SIG-M5 treated with dmso at 0.1 percent for 504 hours (cell line): ENCODE measurements around the gene C1orf216.
"Not testable (repeated sequence)": the region's sequence is repeated elsewhere in the genome, so short reads cannot be mapped to it uniquely, and the experiment has no call there.

Experiments used
- DNase-seq: peaks from one replicate; lab custom pipeline; 2025; ENCODE audit not compliant: unreplicated experiment; lab: John Stamatoyannopoulos, UW

C1orf216 gene

GRCh38 chr1:35707601-35708440 lies 10.9 kb downstream of the C1orf216 start:
- no peak for DNase-seq

- no peak for DNase-seq
Observed at GRCh38 chr1:35706846-35707600, 11.7 kb downstream of the C1orf216 start.

- DNase-seq, result no peak
Observed at GRCh38 chr1:35702508-35702907, 16.2 kb downstream of the C1orf216 start.

- not testable (repeated sequence) for DNase-seq
Observed at GRCh38 chr1:35699152-35699551, 19.5 kb downstream of the C1orf216 start.

GRCh38 chr1:35692317-35692716 lies 26.4 kb downstream of the C1orf216 start:
- DNase-seq, result no peak

- DNase-seq, result no peak
Observed at GRCh38 chr1:35691571-35692220, 27.0 kb downstream of the C1orf216 start.

GRCh38 chr1:35691080-35691479 lies 27.6 kb downstream of the C1orf216 start:
- no peak for DNase-seq

- not testable (repeated sequence) for DNase-seq
Observed at GRCh38 chr1:35690103-35690502, 28.6 kb downstream of the C1orf216 start.

GRCh38 chr1:35688161-35688560 lies 30.5 kb downstream of the C1orf216 start:
- DNase-seq, result no peak

GRCh38 chr1:35683012-35683411 lies 35.7 kb downstream of the C1orf216 start:
- peak; percentile 46 for DNase-seq

- DNase-seq, result no peak
Observed at GRCh38 chr1:35680271-35680670, 38.4 kb downstream of the C1orf216 start.

GRCh38 chr1:35675773-35676172 lies 42.9 kb downstream of the C1orf216 start:
- DNase-seq, result no peak

- no peak for DNase-seq
Observed at GRCh38 chr1:35674111-35674510, 44.6 kb downstream of the C1orf216 start.

- no peak for DNase-seq
Observed at GRCh38 chr1:35672116-35672515, 46.6 kb downstream of the C1orf216 start.

- DNase-seq, result no peak
Observed at GRCh38 chr1:35668506-35668905, 50.2 kb downstream of the C1orf216 start.

- no peak for DNase-seq
Observed at GRCh38 chr1:35666916-35667315, 51.8 kb downstream of the C1orf216 start.

- no peak for DNase-seq
Observed at GRCh38 chr1:35666216-35666615, 52.5 kb downstream of the C1orf216 start.
